Skeletal muscle satellite cell (primary cell): ENCODE data around the gene TMTC3.
"Not testable (repeated sequence)": the region's sequence is repeated elsewhere in the genome, so short reads cannot be mapped to it uniquely, and the experiment has no call there.

ENCODE experiments used
- H3K27me3 ChIP-seq: 2 replicates; pipeline ENCODE4 v1.7.0; 2013; ENCODE audit warnings: low read length; ENCODE audit not compliant: control insufficient read depth, insufficient read depth
- H3K36me3 ChIP-seq: 2 replicates; pipeline ENCODE4 v1.7.0; 2013; ENCODE audit warnings: mild to moderate bottlenecking, control low read depth, low read length; ENCODE audit not compliant: insufficient read depth
- H3K4me1 ChIP-seq: 2 replicates; pipeline ENCODE4 v1.7.0; 2013; ENCODE audit warnings: low read length; ENCODE audit not compliant: control insufficient read depth, insufficient read depth
- H3K4me2 ChIP-seq: 2 replicates; pipeline ENCODE4 v1.7.0; 2013; ENCODE audit warnings: mild to moderate bottlenecking, low read length
- H3K4me3 ChIP-seq: 2 replicates; pipeline ENCODE4 v1.7.0; 2013; ENCODE audit warnings: low read length
- H3K9ac ChIP-seq: 2 replicates; pipeline ENCODE4 v1.7.0; 2013; ENCODE audit warnings: mild to moderate bottlenecking, low read depth, low read length, moderate library complexity
- H3K9me3 ChIP-seq: replicated peaks from 2 replicates; pipeline ENCODE4 v1.7.0; 2013; ENCODE audit warnings: mild to moderate bottlenecking, control low read depth, low read length

Gene TMTC3

DNA sequence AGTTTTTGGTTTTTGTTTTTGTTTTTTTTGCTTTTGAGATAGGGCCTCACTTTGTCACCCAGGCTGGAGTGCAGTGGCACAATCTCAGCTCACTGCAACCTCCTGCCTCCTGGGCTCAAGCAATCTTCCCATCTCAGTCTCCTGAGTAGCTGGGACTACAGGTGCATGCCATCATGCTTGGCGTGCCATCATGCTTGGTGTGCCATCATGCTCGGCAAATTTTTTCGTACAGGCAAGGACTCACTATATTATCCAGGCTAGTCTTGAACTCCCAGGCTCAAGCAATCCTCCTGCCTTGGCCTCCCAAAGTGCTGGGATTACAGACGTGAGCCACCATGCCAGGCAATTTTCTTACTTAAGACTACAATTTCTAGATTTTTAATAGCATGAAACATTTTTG is 2.4 kb upstream of the TMTC3 start:
- not testable (repeated sequence) for H3K9me3 ChIP-seq, H3K9ac ChIP-seq, H3K27me3 ChIP-seq, H3K4me1 ChIP-seq, H3K4me2 ChIP-seq, H3K4me3 ChIP-seq
- H3K36me3 ChIP-seq: peaks cover 11% of the 10 kb centered on the region

DNA sequence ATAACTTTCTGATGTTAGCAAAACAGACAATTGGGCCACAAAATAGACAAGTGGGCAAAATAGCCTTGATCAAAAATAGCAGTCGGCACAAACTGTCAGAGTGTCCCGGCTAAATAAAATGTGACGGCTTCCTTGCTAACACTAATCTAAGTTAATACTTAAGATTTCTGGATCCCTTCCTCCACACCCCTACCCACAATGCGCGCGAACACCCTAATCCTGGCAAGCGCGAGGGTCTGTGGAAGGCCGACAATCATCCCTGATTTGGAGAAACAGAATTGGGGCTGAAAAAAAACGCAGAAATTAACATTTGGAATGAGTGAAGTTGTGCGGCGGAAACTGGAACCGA is 708 bp upstream of the TMTC3 start:
- no peaks in the 10 kb centered on the region for H3K27me3 ChIP-seq
- peaks cover 3% of the 10 kb centered on the region for H3K4me1 ChIP-seq
- no peaks in the 10 kb centered on the region for H3K9me3 ChIP-seq
- peak overlapping the region; percentile 90 for H3K4me2 ChIP-seq
- H3K36me3 ChIP-seq: peaks cover 6% of the 10 kb centered on the region
- peak overlapping the region; percentile 91 for H3K4me3 ChIP-seq
- peak overlapping the region; percentile 90 for H3K9ac ChIP-seq

DNA sequence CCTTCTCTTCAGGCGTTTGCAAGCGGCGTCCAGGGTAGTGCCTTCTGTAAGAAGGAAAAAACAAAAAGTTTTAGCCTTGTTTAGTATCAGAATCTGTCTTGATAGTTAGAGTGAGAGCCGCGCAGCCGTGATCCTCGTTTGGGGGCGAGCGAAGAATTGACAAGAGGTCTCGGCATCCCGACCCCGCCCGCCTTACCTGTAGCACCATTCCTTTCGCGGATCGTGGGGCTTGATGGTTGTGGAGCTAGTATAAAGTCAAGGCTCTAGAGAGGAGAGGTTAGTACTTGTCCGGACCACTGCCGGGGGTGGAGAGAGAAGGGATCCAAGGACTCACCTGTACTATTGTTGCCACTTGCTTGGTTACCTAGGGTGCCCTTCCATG is 494 bp downstream of the TMTC3 start:
- Histone ChIP-seq H3K9ac (peak overlapping the region; percentile 90), H3K4me3 (peak overlapping the region; percentile 91), H3K4me1 (peaks cover 3% of the 10 kb centered on the region), H3K4me2 (peak overlapping the region; percentile 90), H3K9me3 (no peaks in the 10 kb centered on the region), H3K36me3 (peaks cover 4% of the 10 kb centered on the region), H3K27me3 (no peaks in the 10 kb centered on the region)

DNA sequence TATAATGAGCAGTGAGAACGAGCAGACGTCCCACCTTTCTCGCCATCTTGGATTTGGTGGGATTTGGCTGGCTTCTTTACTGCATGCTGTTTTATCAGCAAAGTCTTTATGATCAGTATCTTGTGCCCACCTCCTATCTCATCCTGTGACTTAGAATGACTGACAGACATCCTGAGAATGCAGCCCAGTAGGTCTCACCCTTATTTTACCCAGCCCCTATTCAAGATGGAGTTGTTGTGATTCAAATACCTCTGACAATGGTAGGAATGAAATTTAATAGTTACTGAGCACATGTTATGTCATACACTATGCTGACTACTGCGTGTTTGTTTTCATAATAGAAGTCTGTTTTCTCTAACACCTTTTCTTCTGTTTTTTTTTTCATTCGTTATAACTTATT is 1.9 kb downstream of the TMTC3 start:
- peaks cover 3% of the 10 kb centered on the region for H3K4me1 ChIP-seq
- peak overlapping the region; percentile 22 for H3K4me3 ChIP-seq
- no peaks in the 10 kb centered on the region for H3K27me3 ChIP-seq
- no peak overlapping the region for H3K9ac ChIP-seq
- peak overlapping the region; percentile 90 for H3K4me2 ChIP-seq
- no peaks in the 10 kb centered on the region for H3K9me3 ChIP-seq
- no peaks in the 10 kb centered on the region for H3K36me3 ChIP-seq

GRCh38 chr12:88144546-88145468 is 2.7 kb downstream of the TMTC3 start:
- no peak overlapping the region for H3K9ac ChIP-seq
- no peaks in the 10 kb centered on the region for H3K9me3 ChIP-seq
- no peak overlapping the region for H3K4me2 ChIP-seq
- H3K4me3 ChIP-seq: no peak overlapping the region
- H3K4me1 ChIP-seq: peaks cover 3% of the 10 kb centered on the region
- H3K36me3 ChIP-seq: no peaks in the 10 kb centered on the region
- no peaks in the 10 kb centered on the region for H3K27me3 ChIP-seq

GRCh38 chr12:88145567-88146505 is 3.7 kb downstream of the TMTC3 start:
- no peak overlapping the region for H3K9ac ChIP-seq
- peaks cover 3% of the 10 kb centered on the region for H3K4me1 ChIP-seq
- H3K27me3 ChIP-seq: no peaks in the 10 kb centered on the region
- H3K36me3 ChIP-seq: no peaks in the 10 kb centered on the region
- no peak overlapping the region for H3K4me3 ChIP-seq
- no peak overlapping the region for H3K4me2 ChIP-seq
- H3K9me3 ChIP-seq: no peaks in the 10 kb centered on the region

DNA sequence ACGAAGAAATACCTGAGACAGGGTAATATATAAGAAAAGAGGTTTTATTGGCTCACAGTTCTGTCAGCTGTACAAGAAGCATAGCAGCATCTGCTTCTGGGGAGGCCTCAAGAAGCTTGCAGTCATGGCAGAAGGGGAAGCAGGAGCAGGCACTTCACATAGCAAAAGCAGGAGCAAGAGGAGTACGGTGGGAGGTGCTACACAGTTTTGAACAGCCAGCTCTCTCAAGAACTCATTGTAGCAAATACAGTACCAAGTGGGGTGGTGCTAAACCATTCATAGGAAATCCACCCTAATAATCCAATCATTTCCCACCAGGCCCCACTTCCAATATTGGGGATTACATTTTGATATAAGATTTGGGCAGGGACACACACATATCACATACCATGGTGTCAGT is 8.0 kb downstream of the TMTC3 start:
- H3K4me2 ChIP-seq: no peak overlapping the region
- no peaks in the 10 kb centered on the region for H3K9me3 ChIP-seq
- H3K27me3 ChIP-seq: no peaks in the 10 kb centered on the region
- H3K4me3 ChIP-seq: no peak overlapping the region
- no peaks in the 10 kb centered on the region for H3K36me3 ChIP-seq
- H3K9ac ChIP-seq: no peak overlapping the region
- peaks cover 4% of the 10 kb centered on the region for H3K4me1 ChIP-seq

DNA sequence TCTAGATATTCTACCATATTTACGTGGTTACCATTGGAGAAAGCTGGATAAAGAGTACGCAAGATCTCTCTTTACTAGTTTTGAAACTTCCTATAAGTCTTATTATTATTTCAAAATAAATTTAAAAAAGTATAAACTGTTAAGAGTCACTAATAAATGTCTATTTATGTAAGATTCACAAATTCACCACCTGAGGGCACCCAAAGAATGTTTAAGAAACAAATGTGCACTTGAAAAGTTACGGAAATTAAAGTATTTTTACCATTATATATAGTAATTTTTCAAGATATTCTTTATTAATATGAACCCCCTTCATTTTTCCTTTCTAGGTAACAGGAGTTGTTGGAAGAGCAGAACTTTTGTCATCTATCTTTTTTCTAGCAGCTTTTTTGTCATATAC is 11.9 kb downstream of the TMTC3 start:
- H3K27me3 ChIP-seq: no peaks in the 10 kb centered on the region
- H3K9me3 ChIP-seq: no peaks in the 10 kb centered on the region
- H3K36me3 ChIP-seq: peaks cover 4% of the 10 kb centered on the region
- peak overlapping the region; percentile 24 for H3K9ac ChIP-seq
- no peak overlapping the region for H3K4me3 ChIP-seq
- peaks cover 4% of the 10 kb centered on the region for H3K4me1 ChIP-seq
- no peak overlapping the region for H3K4me2 ChIP-seq

DNA sequence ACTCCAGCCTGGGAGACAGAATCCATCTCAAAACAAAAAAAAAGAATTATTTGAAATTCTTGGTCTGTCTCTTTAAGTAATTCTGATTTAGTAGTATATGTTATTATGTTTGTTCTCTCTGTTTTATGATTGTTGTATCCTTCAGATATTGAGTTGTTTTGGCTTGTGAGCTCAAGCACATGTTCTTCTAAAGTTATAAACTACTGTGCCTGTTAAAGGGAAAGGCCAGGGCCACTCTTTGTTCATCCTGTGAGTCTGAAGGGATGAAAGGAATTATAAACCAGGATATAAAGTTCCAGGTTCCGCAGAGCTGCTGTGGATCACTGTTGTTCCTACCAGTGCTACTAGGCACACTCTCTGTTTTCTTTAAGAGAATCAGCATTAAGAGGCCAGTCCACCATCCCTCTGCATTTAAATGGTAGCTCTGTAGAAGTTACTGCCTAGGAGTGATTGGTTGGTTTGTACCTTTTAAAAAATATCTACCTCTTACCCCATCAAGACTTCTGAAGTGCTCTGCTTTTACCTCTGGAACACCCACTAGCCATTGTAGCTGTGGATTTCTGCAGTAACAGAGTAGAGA is 14.1 kb downstream of the TMTC3 start:
- Histone ChIP-seq H3K9me3 (no peaks in the 10 kb centered on the region), H3K36me3 (peaks cover 7% of the 10 kb centered on the region), H3K27me3 (no peaks in the 10 kb centered on the region), H3K9ac (no peak overlapping the region), H3K4me3 (no peak overlapping the region), H3K4me1 (peaks cover 4% of the 10 kb centered on the region), H3K4me2 (no peak overlapping the region)

DNA sequence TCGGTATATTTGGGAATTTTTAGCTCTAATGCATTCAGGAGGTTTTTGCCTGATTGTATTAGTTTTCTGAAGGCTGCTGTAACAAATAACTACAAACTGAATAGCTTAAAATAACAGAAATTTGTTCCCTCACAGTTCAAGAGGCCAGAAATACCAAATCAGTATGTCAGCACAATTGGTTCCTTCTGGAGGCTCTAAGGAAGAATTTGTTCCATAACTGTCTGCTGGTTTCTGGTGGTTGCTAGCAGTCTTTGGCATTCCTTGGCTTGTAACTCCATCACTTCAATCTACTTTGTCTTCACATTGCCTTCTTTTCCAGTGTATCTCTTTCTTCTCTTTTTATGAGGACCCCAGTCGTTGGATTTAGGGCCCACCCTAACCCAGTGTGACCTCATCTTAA is 21.3 kb downstream of the TMTC3 start:
- H3K4me2 ChIP-seq: no peak overlapping the region
- peaks cover 28% of the 10 kb centered on the region for H3K36me3 ChIP-seq
- no peaks in the 10 kb centered on the region for H3K9me3 ChIP-seq
- H3K27me3 ChIP-seq: no peaks in the 10 kb centered on the region
- H3K4me3 ChIP-seq: no peak overlapping the region
- H3K4me1 ChIP-seq: no peaks in the 10 kb centered on the region
- no peak overlapping the region for H3K9ac ChIP-seq

DNA sequence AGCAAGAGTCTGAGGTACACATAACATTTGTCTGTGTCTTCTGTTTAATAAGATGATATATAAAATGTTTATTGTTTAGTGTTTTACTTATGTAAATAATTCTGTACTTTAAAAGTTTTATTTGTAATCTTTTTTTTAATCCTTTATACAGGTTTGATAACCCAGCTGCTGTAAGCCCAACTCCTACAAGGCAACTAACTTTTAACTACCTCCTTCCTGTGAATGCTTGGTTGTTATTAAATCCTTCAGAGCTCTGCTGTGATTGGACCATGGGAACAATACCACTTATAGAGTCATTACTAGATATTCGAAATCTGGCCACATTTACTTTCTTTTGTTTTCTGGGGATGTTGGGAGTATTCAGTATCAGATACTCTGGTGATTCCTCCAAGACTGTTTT is 24.1 kb downstream of the TMTC3 start:
- peaks cover 24% of the 10 kb centered on the region for H3K36me3 ChIP-seq
- no peaks in the 10 kb centered on the region for H3K9me3 ChIP-seq
- H3K4me2 ChIP-seq: no peak overlapping the region
- no peak overlapping the region for H3K4me3 ChIP-seq
- no peak overlapping the region for H3K9ac ChIP-seq
- H3K4me1 ChIP-seq: no peaks in the 10 kb centered on the region
- no peaks in the 10 kb centered on the region for H3K27me3 ChIP-seq
